GM10266 (cell line): ENCODE measurements around the gene RPL38.

ENCODE experiments used
- DNase-seq: peaks from one replicate; pipeline ENCODE4 v3.0.0; 2012; ENCODE audit errors: extremely low spot score
- TF ChIP-seq, protein P1 (sequence below): IDR thresholded peaks from 2 replicates; pipeline ENCODE4 v1.5.1; 2012; ENCODE audit warnings: mild to moderate bottlenecking, low read depth; ENCODE audit not compliant: control insufficient read depth, insufficient read depth; ENCODE audit errors: missing control alignments

The RPL38 gene

DNA sequence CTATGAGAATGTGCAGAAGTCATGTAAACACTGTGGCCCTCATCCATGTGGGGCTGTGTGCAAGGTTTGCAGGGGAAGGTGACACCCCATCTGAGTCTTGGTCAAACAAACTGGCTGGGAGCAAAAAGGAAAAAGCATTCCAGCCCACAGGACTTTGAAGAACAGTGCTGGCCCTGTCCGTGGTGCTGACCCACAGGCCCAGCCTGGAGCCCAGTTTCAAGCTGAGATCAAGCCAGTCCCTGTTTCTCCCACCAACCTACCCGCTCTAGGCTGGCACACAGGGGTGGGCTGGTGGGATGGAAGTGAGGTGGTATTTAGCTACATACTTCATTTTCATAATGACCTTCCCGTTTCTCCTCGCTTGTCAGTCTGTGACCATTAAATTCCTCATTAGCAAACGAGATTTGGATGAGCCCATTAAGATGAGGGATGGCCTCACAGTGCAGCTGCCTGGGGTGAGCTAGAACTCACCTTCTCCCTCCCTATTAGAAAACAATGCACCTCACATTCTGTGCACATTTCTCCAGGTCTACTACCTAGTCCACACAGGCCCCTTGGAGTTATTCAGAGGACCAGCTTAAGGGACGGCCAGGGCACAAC, 12.6 kb upstream of the RPL38 start:
- DNase-seq, result no peak
- TF ChIP-seq, protein P1, sequence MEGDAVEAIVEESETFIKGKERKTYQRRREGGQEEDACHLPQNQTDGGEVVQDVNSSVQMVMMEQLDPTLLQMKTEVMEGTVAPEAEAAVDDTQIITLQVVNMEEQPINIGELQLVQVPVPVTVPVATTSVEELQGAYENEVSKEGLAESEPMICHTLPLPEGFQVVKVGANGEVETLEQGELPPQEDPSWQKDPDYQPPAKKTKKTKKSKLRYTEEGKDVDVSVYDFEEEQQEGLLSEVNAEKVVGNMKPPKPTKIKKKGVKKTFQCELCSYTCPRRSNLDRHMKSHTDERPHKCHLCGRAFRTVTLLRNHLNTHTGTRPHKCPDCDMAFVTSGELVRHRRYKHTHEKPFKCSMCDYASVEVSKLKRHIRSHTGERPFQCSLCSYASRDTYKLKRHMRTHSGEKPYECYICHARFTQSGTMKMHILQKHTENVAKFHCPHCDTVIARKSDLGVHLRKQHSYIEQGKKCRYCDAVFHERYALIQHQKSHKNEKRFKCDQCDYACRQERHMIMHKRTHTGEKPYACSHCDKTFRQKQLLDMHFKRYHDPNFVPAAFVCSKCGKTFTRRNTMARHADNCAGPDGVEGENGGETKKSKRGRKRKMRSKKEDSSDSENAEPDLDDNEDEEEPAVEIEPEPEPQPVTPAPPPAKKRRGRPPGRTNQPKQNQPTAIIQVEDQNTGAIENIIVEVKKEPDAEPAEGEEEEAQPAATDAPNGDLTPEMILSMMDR, result no peak

DNA sequence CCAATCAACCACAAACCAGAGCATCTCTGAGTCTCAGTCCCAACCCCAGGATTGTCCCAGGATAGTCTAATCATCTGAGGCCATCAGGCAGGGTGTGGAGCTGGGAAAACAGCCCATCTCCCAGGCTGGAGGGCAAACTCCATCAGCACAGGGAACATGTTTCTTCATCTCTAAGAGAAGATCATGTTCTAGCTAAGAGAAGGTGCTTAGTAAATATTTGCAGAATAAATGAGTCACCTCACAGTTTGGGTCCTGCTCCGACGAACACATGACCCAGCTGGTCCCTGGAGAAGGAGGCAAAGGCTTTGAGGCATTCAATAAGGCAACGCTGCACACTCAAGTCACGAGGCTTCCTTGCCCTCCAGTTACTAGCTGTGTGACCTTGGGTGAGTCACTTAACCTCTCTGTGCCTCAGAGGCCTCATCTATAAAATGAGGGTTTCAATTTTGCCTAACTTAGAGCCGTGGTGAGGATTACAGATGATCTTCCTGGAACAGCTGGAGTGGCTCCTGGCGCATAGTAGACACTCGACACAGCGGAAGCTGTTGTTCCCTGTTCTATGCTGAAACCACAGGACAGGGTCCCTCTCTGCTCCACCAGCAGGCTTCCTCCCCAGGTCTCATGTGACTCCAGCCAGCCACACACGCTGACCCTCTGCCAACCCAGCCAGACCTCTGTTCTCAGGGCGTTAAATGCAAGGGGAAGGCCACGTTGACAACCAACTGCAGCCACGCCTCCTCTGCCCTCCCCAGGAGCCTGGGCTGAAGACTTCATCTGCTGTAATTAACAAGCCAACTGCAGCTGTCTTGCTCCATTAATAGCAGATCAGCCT, 10.3 kb upstream of the RPL38 start:
- TF ChIP-seq, protein P1, result no peak
- DNase-seq, result no peak

DNA sequence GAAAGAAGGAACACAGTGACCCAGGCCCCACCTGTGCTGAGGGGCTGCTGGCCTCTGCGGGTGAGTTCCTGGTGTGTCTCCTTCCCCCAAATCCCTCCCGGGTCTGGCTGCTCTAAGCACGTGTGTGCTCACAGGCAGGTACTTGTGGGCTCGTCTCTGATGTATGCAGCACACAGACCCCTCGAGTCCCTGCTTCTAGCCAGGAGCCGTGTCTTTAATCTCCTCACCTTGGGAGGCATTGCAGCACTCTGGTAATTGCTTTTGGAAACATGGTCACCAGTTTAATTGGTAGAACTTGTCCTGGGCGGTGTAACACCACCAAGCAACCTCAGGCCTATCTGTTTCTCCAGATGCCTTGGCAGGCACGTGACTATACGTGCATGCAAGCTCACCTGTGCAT, 8.8 kb upstream of the RPL38 start:
- DNase-seq, result no peak
- TF ChIP-seq, protein P1, result no peak

DNA sequence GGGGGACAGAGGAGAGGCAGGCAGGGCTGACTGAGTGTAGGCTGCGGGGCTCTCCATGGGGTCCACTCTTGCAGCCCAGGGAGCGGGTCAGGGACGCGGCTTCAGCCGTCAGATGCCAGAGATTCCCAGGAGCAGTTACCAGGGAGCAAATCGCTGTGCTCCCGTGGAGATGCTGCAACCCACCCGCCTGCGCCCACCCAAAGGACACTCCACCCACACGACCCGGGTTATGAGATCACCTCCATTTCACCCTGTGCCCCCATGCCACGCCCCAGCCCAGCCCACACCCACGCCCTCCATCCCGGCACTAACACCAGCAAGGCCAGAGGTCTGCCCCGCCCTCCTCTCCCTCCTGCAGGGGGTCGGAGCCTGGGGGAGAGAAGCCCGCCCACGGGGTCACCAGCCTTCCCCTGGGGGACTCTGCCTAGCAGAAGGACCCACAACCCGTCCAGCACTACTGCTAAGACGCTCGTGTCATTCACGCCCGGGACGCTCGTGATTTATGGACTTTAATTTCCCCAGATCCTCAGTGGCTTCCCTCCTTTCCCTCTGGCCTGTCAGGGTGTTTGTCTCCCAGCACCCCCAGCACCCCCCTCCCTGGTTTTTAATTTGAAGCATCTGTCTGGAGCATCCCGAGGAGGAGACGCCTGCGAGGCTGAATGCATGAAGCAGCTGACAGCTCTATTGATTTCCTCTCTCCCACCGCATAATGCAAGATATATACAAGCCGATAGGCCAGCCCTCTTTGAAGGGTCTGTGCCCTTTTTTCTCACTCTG, 6.7 kb upstream of the RPL38 start:
- TF ChIP-seq, protein P1, result no peak
- DNase-seq, result no peak

DNA sequence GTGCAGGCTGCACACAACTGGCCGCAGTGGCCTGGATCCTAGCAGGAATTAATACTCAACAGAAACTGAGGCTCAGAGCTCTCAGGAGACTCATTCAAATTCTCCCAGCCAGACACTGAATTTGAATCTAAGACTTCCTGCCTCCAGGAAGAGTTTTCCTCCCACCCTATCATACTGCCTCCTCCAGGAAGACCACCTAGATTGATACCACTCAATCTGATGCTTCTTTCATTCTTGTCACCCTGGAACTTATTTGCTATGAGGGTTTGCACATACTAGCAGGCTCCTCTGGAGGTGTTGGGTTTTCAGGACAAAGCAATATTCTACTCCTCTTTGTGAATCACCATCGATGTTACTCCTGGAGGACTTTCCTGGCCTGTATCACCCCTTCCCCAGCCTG, 5.7 kb upstream of the RPL38 start:
- TF ChIP-seq, protein P1, result no peak
- DNase-seq, result no peak

DNA sequence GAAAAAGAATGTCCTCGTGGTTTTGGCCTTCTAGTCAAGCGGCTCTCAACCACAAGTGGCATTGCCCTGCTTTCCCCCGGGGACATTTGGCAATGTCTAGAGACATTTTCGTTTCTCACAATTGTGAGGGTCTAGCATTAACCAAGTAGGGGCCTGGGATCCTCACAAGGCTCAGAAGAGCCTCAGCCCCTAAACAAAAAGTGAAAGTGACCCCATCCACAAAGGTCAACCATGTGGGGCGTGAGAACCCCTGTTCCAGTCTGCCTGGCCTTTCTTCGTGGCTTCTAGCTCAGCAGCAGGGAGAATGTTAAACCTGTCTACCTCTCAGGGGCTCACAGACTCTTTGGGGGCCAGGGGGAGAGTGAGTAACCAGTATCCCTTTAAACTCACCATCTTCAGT, 4.8 kb upstream of the RPL38 start:
- DNase-seq, result no peak

More for the DNA sequence above, 4.8 kb upstream of the RPL38 start:
- TF ChIP-seq, protein P1, result no peak
